WTC11 (cell line): ENCODE data around the gene MEX3B. TPM values are rescaled to one million over a fixed set of nuclear protein-coding genes. Genes with fewer than 3 reads are reported as not detected.

Source experiments
- ATAC-seq: fragments of 200-7000 bp; cut with Tn5 transposase; 2 replicates; pipeline ENCODE4 v1.10.0; 2021; ENCODE audit warnings: mild to moderate bottlenecking, moderate library complexity
- Bru-seq: library from RNA; stranded (reverse); fragments of 400-500 nt; gene quantifications from one replicate; lab custom pipeline; 2021; lab: Mats Ljungman, UMichigan
- CTCF ChIA-PET: fragments of 300-600 bp; sonication (Branson Sonifier 250); formaldehyde crosslinking; loops from one replicate; lab custom pipeline; 2021; ENCODE audit warnings: antibody characterized with exemption; lab: Charles Lee
- POLR2A ChIA-PET: fragments of 350-600 bp; sonication (Branson Sonifier 250); formaldehyde crosslinking; loops from one replicate; lab custom pipeline; 2021; ENCODE audit warnings: antibody characterized with exemption; lab: Charles Lee
- DNase-seq: peaks from one replicate; pipeline ENCODE4 v3.0.0; 2021; ENCODE audit warnings: low spot score
- H3K27ac Mint-ChIP-seq: 2 replicates; pipeline ENCODE4 v1.8.0; 2021; ENCODE audit warnings: mixed read lengths
- H3K27me3 Mint-ChIP-seq: 2 replicates; pipeline ENCODE4 v1.8.0; 2021; ENCODE audit warnings: low read depth, mild to moderate bottlenecking, moderate library complexity, mixed read lengths
- H3K36me3 Mint-ChIP-seq: 2 replicates; pipeline ENCODE4 v1.8.0; 2021; ENCODE audit warnings: mixed read lengths
- H3K4me1 Mint-ChIP-seq: 2 replicates; pipeline ENCODE4 v1.8.0; 2022; ENCODE audit warnings: mixed read lengths
- H3K4me3 Mint-ChIP-seq: 2 replicates; pipeline ENCODE4 v1.8.0; 2021; ENCODE audit warnings: mild to moderate bottlenecking, moderate library complexity, mixed read lengths
- H3K9me3 Mint-ChIP-seq: 2 replicates; pipeline ENCODE4 v1.8.0; 2021; ENCODE audit warnings: mixed read lengths
- E2F4 ChIP-seq: sonication (generic); formaldehyde crosslinking; IDR thresholded peaks from 2 replicates; pipeline ENCODE4 v1.8.1; 2022; ENCODE audit warnings: low read depth, mild to moderate bottlenecking, moderate library complexity, missing genetic modification reagents, borderline replicate concordance
- ETV6 ChIP-seq: sonication (generic); formaldehyde crosslinking; IDR thresholded peaks from 2 replicates; pipeline ENCODE4 v1.8.1; 2022; ENCODE audit warnings: mild to moderate bottlenecking, missing genetic modification reagents
- FOXP1 ChIP-seq: sonication (generic); formaldehyde crosslinking; IDR thresholded peaks from 2 replicates; pipeline ENCODE4 v1.8.0; 2022; ENCODE audit warnings: missing genetic modification reagents, mild to moderate bottlenecking, moderate library complexity, borderline replicate concordance
- GABPB1 ChIP-seq: sonication (generic); formaldehyde crosslinking; IDR thresholded peaks from 2 replicates; pipeline ENCODE4 v1.8.1; 2023; ENCODE audit warnings: mild to moderate bottlenecking, missing genetic modification reagents
- IRF2 ChIP-seq: sonication (generic); formaldehyde crosslinking; IDR thresholded peaks from 2 replicates; pipeline ENCODE4 v1.8.0; 2022; ENCODE audit warnings: low read depth, missing genetic modification reagents, borderline replicate concordance
- NFATC4 ChIP-seq: fragments of 250-450 bp; sonication (Bioruptor Pico); IDR thresholded peaks from 2 replicates; pipeline ENCODE4 v1.9.0; 2021; ENCODE audit warnings: mild to moderate bottlenecking
- NR1H2 ChIP-seq: sonication (generic); formaldehyde crosslinking; IDR thresholded peaks from 2 replicates; pipeline ENCODE4 v1.9.0; 2021; ENCODE audit warnings: mild to moderate bottlenecking, moderate library complexity, missing genetic modification reagents
- NR3C1 ChIP-seq: sonication (generic); formaldehyde crosslinking; conservative IDR thresholded peaks from 2 replicates; pipeline ENCODE4 v1.8.1; 2023; ENCODE audit warnings: low read depth, mild to moderate bottlenecking, missing genetic modification reagents
- OVOL2 ChIP-seq: fragments of 250-450 bp; sonication (Bioruptor Pico); IDR thresholded peaks from 2 replicates; pipeline ENCODE4 v1.9.0; 2021; ENCODE audit warnings: mild to moderate bottlenecking, borderline replicate concordance
- TCF7 ChIP-seq: sonication (generic); formaldehyde crosslinking; IDR thresholded peaks from 2 replicates; pipeline ENCODE4 v1.8.0; 2022; ENCODE audit warnings: mild to moderate bottlenecking, low read depth, missing genetic modification reagents, moderate library complexity
- TEAD1 ChIP-seq: sonication (generic); formaldehyde crosslinking; IDR thresholded peaks from 2 replicates; pipeline ENCODE4 v1.8.0; 2022; ENCODE audit warnings: mild to moderate bottlenecking, missing genetic modification reagents
- TEAD4 ChIP-seq: sonication (generic); formaldehyde crosslinking; IDR thresholded peaks from 2 replicates; pipeline ENCODE4 v1.8.0; 2022; ENCODE audit warnings: mild to moderate bottlenecking, missing genetic modification reagents
- ZNF121 ChIP-seq: sonication (generic); formaldehyde crosslinking; IDR thresholded peaks from 2 replicates; pipeline ENCODE4 v1.8.0; 2023; ENCODE audit warnings: missing genetic modification reagents
- ZNF138 ChIP-seq: sonication (generic); formaldehyde crosslinking; conservative IDR thresholded peaks from 2 replicates; pipeline ENCODE4 v1.8.1; 2022; ENCODE audit warnings: mild to moderate bottlenecking, moderate library complexity, missing genetic modification reagents
- ZNF232 ChIP-seq: sonication (generic); formaldehyde crosslinking; IDR thresholded peaks from 2 replicates; pipeline ENCODE4 v1.8.0; 2022; ENCODE audit warnings: mild to moderate bottlenecking, missing genetic modification reagents
- ZNF396 ChIP-seq: fragments of 250-450 bp; sonication (Bioruptor Pico); IDR thresholded peaks from 2 replicates; pipeline ENCODE4 v1.8.0; 2021; ENCODE audit warnings: mild to moderate bottlenecking, moderate library complexity, borderline replicate concordance
- ZNF416 ChIP-seq: fragments of 250-450 bp; sonication (Bioruptor Pico); IDR thresholded peaks from 2 replicates; pipeline ENCODE4 v1.9.0; 2021; ENCODE audit warnings: mild to moderate bottlenecking, inconsistent platforms
- long read RNA-seq, 3 experiments: library from RNA in 1 of 3; library from capped mRNA in 1 of 3; library from polyadenylated mRNA in 1 of 3; unstranded in 2 of 3; stranded (forward) in 1 of 3; transcript quantifications; one replicate each; pipeline ENCODE4 v2.0.0, GENCODE V29; 2021
- total RNA-seq: library from RNA; stranded (reverse); gene quantifications from 3 replicates; pipeline ENCODE4 v1.2.3, GENCODE V29; 2021
- TF ChIP-seq, protein P1 (sequence below): sonication (generic); formaldehyde crosslinking; IDR thresholded peaks from 2 replicates; pipeline ENCODE4 v1.8.0; 2022; ENCODE audit warnings: mild to moderate bottlenecking, missing genetic modification reagents
- TF ChIP-seq, protein P2 (sequence below): sonication (generic); formaldehyde crosslinking; IDR thresholded peaks from 2 replicates; pipeline ENCODE4 v1.8.1; 2023; ENCODE audit warnings: mild to moderate bottlenecking, missing genetic modification reagents
- TF ChIP-seq, protein P3 (sequence below): fragments of 250-450 bp; sonication (Bioruptor Pico); conservative IDR thresholded peaks from 2 replicates; pipeline ENCODE4 v1.9.0; 2021; ENCODE audit warnings: mild to moderate bottlenecking
- TF ChIP-seq, protein P4 (sequence below): sonication (generic); formaldehyde crosslinking; IDR thresholded peaks from 2 replicates; pipeline ENCODE4 v1.8.0; 2022; ENCODE audit warnings: mild to moderate bottlenecking, missing genetic modification reagents
- TF ChIP-seq, protein P5 (sequence below): sonication (generic); formaldehyde crosslinking; IDR thresholded peaks from 2 replicates; pipeline ENCODE4 v1.8.1; 2022; ENCODE audit warnings: mild to moderate bottlenecking, moderate library complexity, missing genetic modification reagents

Gene MEX3B
- 8.5 to 8.9 TPM (median 8.8 TPM) in 3 replicates for total RNA-seq
- percentile 78 among the genes with signal in this experiment for Bru-seq, nascent RNA
- long read RNA-seq, experiment 1, full-length matches to known transcripts = 24 of 26 reads
- long read RNA-seq, experiment 1, partial matches to known transcripts = 0 of 26 reads
- long read RNA-seq, experiment 1, other reads (novel, unspliced or antisense) = 2 of 26 reads
- long read RNA-seq, experiment 2, full-length matches to known transcripts = 9 of 9 reads
- long read RNA-seq, experiment 2, partial matches to known transcripts = 0 of 9 reads
- long read RNA-seq, experiment 2, other reads (novel, unspliced or antisense) = 0 of 9 reads
- long read RNA-seq, experiment 3 = 0 reads

DNA sequence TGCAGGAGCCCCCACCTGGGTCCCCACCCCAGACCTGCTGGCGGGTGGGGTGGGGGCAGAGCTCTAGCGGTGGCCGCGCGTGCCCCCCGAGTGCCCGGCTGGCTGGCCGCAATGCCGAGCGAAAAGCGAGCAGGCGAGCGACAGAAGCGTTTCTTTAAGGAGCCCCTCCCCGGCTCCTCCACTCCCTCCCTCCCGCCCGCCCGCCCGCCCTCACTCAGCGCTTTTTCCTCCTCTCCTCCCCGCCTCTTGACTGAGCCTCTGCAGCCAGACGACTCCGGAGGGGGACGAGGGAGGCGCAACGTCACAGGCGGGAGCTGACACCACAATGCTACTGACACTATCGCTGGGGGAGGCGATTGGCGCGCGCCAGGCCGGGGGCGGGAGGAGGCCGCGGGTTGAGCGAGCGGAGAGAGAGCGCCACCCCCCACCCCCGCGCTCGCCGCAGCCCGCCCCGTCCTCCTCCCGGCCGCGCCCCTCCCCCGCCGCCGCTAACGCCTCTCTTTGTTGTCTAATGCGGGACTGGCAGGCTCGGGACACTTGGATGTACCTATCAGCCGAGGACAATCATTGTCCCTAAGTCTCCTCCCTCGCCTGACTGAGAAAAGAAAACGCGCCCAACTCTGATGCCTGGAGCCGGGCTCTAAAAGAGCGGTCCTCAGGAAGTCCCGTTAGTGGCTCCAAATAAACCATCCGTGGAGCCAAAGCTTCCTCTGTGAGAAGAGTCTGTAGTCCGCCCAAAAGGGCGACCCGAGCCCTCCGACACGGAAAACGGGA lies at the start of gene MEX3B:
Gene MEX3B (minus strand): TSS at position 127 of the 774 bp plus-strand sequence. CDS start 313 bp downstream, outside the sequence.
- H3K4me3 Mint-ChIP-seq = peak within 1 kb of the TSS; percentile 93
- H3K4me1 Mint-ChIP-seq = peaks cover 27% of the 10 kb centered on the region
- H3K27me3 Mint-ChIP-seq = peaks cover 46% of the 10 kb centered on the region
- ATAC-seq = peak; percentile 51
- peak within 1 kb of the TSS; percentile 85 for H3K27ac Mint-ChIP-seq
- ChIA-PET POLR2A (interaction anchor here (2.1 to 2.5 kb wide), 2 partner anchors 11 to 17 kb away, joined by 9 to 11 read pairs; no protein-coding TSS in a partner anchor), CTCF (interaction anchor here (0.6 to 3.5 kb wide), 6 partner anchors 11 to 618 kb away, joined by 3 to 22 read pairs (median 4); no protein-coding TSS in a partner anchor)
- peak; percentile 93 for DNase-seq
- H3K36me3 Mint-ChIP-seq = no peaks in the 10 kb centered on the region
- no peaks in the 10 kb centered on the region for H3K9me3 Mint-ChIP-seq
- TF ChIP-seq TEAD1 (0 out of 2 replicates have a peak, but pooled peaks have one; percentile 21), ZNF121 (peak; percentile 69), ZNF232 (CRISPR knock-in tag) (no peak), TCF7 (no peak)
- TF ChIP-seq, protein P1, sequence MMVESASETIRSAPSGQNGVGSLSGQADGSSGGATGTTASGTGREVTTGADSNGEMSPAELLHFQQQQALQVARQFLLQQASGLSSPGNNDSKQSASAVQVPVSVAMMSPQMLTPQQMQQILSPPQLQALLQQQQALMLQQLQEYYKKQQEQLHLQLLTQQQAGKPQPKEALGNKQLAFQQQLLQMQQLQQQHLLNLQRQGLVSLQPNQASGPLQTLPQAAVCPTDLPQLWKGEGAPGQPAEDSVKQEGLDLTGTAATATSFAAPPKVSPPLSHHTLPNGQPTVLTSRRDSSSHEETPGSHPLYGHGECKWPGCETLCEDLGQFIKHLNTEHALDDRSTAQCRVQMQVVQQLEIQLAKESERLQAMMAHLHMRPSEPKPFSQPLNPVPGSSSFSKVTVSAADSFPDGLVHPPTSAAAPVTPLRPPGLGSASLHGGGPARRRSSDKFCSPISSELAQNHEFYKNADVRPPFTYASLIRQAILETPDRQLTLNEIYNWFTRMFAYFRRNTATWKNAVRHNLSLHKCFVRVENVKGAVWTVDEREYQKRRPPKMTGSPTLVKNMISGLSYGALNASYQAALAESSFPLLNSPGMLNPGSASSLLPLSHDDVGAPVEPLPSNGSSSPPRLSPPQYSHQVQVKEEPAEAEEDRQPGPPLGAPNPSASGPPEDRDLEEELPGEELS (CRISPR knock-in tag) = peak; percentile 8; the same call in 1 of the 2 replicates

DNA sequence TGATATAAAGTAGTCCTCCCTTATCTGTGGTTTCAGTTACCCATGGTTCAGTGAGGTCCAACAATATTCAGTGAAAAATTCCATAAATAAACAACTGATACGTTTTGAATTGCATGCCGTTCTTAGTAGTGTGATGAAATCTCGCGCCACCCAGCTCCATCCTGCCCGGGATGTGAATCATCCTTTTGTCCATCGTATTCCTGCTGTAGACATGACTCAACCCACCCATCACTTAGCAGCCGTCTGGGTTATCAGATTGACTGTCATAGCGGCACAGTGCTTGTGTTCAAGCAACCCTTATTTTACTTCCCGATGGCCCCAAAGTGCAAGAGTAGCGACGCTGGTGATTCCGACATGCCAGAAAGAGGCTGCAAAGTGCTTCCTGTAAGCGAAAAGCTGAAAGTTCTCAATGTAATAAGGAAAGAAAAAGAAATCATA lies 48.0 kb upstream of the MEX3B start:
- Mint-ChIP-seq H3K27me3 (peaks cover 2% of the 10 kb centered on the region; the same call in 1 of the 2 replicates), H3K36me3 (no peaks in the 10 kb centered on the region), H3K4me1 (peaks cover 26% of the 10 kb centered on the region), H3K4me3 (no peak overlapping the region), H3K27ac (no peak overlapping the region), H3K9me3 (peaks cover 3% of the 10 kb centered on the region; the same call in 1 of the 2 replicates)
- ChIA-PET POLR2A (no interaction called here), CTCF (interaction anchor here (4.0 kb wide), 1 partner anchor 15 kb away, joined by 18 read pairs; no protein-coding TSS in a partner anchor)
- no peak for DNase-seq
- no peak for ATAC-seq
- TF ChIP-seq TEAD4 (CRISPR knock-in tag) = no peak
- TF ChIP-seq, protein P2, sequence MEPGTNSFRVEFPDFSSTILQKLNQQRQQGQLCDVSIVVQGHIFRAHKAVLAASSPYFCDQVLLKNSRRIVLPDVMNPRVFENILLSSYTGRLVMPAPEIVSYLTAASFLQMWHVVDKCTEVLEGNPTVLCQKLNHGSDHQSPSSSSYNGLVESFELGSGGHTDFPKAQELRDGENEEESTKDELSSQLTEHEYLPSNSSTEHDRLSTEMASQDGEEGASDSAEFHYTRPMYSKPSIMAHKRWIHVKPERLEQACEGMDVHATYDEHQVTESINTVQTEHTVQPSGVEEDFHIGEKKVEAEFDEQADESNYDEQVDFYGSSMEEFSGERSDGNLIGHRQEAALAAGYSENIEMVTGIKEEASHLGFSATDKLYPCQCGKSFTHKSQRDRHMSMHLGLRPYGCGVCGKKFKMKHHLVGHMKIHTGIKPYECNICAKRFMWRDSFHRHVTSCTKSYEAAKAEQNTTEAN (CRISPR knock-in tag) = no peak
- no peak for TF ChIP-seq NR3C1 (CRISPR knock-in tag)
- TF ChIP-seq, protein P3, sequence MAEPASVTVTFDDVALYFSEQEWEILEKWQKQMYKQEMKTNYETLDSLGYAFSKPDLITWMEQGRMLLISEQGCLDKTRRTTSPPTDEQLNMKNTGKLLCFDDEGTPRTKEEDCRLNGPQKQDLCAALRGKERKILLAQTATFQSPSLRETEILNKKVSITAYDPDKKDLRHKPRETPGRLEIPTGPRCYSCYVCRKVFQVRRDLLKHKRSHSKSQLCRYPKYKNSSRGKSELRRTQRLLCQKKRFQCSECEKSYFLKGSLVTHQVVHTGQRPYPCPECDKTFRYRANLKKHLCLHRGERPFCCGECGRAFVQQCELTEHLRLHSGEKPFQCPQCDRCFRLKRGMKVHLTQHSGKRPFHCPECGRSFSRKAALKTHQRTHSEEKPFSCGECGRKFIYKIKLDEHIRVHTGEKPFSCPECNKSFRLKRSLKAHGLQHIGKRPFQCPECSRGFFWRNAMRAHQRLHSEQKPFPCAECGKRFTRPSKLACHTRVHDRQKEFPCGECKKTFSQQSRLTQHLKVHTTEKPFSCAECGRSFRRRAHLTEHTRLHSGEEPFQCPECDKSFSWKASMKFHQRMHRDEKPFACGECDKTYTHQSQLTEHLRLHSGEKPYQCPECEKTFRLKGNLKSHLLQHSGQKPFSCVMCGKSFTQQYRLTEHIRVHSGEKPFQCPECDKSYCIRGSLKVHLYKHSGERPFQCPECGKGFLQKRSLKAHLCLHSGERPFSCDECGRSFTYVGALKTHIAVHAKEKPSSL (CRISPR knock-in tag) = no peak
- peak; percentile 28; the same call in 1 of the 2 replicates for TF ChIP-seq GABPB1 (CRISPR knock-in tag)
- TF ChIP-seq IRF2 (CRISPR knock-in tag) = no peak
- TF ChIP-seq, all 79 proteins: peak for 1

DNA sequence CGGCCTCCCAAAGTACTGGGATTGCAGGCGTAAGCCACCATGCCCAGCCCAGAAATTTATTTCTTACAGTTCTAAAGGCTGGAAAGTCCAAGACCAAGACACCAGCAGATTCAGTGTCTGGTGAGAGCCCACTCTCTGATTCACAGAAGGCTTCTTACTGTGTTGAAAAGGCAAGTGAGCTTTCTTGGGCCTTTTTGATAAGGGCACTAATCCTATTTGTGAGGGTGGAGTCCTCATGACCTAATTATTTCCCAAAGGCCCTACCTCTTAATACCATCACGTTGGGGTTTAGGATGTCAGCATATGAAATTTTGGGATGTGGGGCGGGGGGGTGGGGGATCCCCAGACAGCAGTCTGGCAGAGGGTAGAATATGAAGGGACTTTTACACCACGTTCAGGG lies 47.5 kb upstream of the MEX3B start:
- CTCF ChIA-PET = interaction anchor here (4.0 kb wide), 1 partner anchor 15 kb away, joined by 18 read pairs; no protein-coding TSS in a partner anchor
- Mint-ChIP-seq H3K27ac (no peak overlapping the region), H3K36me3 (no peaks in the 10 kb centered on the region), H3K4me3 (no peak overlapping the region), H3K9me3 (peaks cover 3% of the 10 kb centered on the region; the same call in 1 of the 2 replicates), H3K27me3 (peaks cover 2% of the 10 kb centered on the region; the same call in 1 of the 2 replicates), H3K4me1 (peaks cover 27% of the 10 kb centered on the region)
- POLR2A ChIA-PET = no interaction called here
- ATAC-seq = no peak
- no peak for DNase-seq
- no peak for TF ChIP-seq ZNF396
- TF ChIP-seq ZNF138 (CRISPR knock-in tag) = no peak
- TF ChIP-seq, protein P4, sequence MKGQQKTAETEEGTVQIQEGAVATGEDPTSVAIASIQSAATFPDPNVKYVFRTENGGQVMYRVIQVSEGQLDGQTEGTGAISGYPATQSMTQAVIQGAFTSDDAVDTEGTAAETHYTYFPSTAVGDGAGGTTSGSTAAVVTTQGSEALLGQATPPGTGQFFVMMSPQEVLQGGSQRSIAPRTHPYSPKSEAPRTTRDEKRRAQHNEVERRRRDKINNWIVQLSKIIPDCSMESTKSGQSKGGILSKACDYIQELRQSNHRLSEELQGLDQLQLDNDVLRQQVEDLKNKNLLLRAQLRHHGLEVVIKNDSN (CRISPR knock-in tag) = no peak
- no peak for TF ChIP-seq NFATC4 (CRISPR knock-in tag)
- no peak for TF ChIP-seq ETV6
- TF ChIP-seq, protein P5, sequence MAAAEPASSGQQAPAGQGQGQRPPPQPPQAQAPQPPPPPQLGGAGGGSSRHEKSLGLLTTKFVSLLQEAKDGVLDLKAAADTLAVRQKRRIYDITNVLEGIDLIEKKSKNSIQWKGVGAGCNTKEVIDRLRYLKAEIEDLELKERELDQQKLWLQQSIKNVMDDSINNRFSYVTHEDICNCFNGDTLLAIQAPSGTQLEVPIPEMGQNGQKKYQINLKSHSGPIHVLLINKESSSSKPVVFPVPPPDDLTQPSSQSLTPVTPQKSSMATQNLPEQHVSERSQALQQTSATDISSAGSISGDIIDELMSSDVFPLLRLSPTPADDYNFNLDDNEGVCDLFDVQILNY (CRISPR knock-in tag) = no peak
- no peak for TF ChIP-seq E2F4 (CRISPR knock-in tag)
- TF ChIP-seq NR1H2 (CRISPR knock-in tag) = no peak
- no peak for TF ChIP-seq ZNF416
- no peak for TF ChIP-seq OVOL2
- no peak for TF ChIP-seq FOXP1 (CRISPR knock-in tag)
